GM18508 (cell line): ENCODE data around the gene PDK3.

Experiments used
- ATAC-seq: cut with Tn5 transposase; IDR thresholded peaks from one replicate; pipeline ENCODE4 v1.9.1; 2021; ENCODE audit warnings: moderate number of reproducible peaks; ENCODE audit not compliant: insufficient read depth, unreplicated experiment

PDK3 gene

DNA sequence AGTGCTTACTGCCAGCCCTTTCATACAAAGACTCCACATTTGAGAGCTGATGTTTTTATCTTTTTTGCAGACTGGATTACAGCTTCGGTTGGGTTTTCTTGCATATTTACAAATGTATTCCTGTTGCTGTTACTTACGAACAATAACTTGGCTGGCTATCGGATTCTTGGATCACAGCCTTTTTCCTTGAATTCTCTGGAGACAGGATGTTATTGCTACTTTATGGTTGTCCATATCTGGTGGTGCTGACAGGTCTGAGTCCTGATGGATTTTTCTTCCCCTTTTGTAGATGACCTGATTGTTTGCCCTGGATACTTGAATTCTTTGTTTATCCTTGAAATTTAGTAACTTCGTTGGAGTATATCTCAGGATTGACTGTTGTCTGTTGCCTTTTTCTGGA, 77.7 kb downstream of the PDK3 start:
- ATAC-seq, result no peak

DNA sequence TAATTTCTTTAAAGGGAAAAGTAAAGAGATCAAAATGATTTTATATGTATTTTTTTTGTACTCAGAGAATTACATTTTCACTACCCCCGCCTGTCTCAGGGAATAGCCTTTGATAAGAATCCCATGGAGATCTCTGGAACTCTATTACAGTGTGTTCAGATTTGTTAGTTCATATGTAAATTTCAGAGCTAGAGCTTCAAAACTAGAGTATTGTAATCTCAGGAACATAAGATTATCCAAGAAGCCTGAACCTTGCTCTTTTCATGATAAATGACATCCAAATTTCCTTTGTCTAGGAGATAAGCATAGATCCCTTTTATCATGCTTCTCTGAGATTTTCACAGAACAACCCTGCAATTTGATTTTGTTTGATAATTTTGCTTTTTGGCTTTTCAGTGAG, 82.9 kb downstream of the PDK3 start:
- no peak for ATAC-seq

DNA sequence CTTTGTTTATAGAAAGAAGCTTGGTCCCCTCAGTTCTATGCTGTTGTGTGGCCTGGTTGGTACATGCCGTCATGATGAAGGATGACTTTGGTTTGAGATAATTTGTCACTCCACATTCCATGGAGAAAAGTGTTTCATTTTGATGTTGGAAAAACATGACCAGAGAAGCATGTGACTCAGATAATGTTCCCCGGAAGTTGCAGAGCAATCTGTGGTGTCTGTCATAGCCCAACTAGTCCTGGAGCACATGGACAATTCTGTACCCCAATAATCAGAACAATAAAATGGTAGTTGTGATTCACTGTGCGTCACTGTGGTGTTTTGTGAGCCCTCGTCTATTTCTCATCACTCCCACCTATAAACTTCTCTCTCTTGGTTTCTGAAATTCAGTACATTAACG, 85.1 kb downstream of the PDK3 start:
- ATAC-seq, result no peak

DNA sequence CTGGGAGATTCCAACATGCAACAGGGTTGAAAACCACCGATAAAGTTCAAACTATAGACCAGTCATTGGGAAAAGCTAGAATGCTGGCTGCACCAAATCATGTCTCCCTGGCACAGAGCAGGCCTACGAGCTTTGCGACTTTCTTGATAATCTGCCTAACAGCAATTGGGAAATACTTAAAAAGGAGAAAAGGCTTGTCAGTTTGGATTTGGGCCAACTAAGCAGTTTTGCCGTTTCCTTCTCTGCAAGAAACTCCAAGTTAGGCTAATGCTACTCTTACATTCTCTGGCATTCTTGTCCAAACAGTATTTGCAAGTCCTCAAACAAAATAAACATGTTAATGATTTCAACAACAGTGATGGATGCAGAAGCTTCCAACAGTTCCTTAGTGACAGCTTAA, 87.9 kb downstream of the PDK3 start:
- ATAC-seq, result no peak

DNA sequence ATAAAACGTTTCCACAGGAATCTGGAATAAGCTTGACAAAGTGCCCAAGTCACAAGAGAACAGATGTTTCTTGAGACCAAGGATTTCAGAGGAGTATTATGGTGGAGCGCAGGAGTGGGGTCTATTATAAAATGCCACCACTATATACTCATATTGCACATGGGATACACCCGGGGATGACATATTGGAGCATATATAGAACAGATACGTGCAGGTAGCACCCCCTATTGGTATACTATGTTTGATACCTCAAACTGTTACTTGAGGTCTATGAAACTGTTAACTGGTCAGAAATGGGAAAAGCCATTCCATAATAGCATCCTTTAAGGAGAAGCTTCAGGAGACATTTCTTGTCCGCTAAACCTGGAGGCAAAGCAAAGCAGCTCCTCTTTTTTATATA, 96.0 kb downstream of the PDK3 start:
- no peak for ATAC-seq

DNA sequence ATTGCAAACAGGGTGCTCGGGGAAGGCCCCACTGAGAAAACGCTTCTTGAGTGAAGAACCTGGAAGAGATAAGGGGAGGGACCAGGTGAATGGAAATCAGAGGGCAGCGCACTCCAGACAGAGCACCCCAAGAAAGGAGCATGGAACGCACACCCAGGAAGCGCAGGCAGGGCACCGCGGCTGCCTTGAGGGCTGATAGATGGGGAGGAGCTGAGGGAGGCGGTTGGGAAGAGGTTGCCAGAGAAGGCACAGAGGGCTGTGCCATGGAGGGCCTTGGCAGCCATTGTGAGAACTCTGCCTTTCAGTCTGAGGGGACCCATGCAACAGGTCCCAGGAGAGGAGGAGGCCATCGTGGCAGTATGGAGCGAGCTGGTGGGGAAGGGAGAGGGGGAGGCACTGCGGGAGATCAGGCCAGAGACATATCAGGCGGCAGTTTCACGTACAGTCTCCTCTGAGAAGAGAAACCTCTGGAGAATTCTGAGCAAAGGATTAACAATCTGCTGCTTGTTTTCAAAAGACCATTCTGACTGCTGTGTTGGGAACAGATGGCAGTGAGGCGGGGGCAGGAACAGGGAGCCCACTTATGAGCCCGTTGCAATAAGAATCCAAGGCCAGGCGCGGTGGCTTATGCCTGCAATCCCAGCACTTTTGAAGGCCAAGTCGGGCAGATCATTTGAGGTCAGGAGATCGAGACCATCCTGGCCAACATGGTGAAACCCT, 98.4 kb downstream of the PDK3 start:
- no peak for ATAC-seq

DNA sequence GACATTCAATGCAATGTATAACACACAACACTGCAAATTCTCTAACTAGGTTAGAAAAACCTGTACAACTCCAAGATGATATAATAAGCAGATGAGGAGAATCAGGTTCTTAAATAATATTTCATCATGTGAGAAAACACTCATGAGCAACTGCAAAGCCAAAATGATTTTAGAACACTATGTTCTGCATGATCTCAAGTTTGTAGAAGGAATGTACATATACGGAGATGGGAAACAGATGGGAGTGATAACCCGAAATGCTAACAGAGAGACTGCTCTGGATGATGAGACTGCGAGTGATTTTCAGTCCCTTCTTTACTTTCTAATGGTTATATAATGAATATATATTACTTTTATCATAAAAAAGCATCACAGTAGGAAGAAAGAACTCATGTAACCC, 101.2 kb downstream of the PDK3 start:
- ATAC-seq, result no peak

DNA sequence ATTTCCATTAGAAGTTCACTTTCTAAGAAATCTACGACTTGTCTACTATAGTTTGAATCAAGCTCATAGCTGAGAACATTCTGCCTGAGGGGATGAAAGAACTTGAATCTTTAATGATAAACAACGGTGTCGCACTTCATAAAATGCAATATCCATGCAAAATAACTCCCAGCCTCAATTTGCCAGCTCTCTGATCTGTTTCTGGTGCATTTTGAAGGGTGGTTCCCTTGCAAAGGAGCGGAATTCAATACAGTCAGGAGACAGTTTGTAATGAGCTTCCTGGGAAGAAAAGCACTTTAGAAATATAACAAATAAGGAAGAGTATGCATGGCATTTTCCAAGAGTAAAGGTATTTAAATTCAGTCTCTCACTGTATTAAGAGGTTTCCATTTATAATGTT, 102.1 kb downstream of the PDK3 start:
- ATAC-seq, result no peak

DNA sequence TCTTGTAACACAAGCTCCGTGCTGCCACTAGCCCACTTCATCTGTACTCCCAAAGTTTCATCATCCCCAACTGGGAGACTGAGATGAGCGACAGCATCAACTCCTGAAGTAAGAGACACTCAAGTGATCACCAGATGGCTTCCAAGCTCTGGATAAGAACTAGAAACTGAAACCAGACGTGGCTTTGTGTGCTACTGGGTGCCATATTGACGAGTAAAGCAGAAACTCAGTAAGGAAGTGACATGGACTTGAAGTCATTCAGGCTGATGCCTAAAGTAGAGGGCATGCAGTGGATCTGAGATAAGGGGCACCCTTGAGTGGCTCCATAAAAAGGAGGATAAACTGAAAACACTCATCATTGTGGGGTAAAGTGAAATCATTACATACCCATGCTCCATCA, 109.7 kb downstream of the PDK3 start:
- no peak for ATAC-seq

DNA sequence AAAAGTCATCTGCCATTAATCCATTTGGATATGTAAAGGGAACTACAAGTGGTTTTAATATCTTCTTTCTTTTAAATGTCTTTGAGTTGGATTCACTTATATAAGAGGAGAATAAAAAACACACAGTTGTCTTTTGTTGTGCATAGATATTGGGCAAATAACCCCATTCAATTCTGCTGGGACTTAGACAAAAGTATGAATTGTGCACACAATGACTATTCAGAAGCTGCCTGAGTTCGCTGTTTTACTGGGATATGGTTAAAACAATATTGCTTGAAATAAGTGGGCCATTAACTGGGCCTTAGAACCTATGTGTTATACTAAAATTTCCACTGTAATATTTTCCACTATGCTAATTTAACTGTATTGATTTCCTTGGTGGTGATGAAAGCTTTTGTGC, 110.4 kb downstream of the PDK3 start:
- ATAC-seq, result no peak

DNA sequence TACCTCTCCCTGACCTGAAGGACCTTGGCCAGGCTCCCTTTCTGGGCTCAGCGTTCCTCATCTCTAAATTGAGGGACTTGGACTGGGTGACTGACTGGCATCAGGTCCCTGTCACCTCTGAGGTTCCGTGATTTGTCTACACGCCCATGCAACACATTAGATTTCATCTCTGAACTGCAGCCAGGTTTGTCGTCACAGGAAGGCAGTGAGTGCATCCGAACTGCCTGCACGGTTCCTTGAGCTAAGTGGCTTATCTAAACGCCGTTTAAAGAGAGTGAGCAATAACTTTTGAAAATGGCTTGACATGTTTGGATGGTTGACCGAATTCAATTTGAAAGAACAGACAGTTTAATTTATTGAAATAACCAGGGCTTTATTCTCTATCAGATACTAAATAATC, 112.0 kb downstream of the PDK3 start:
- ATAC-seq, result no peak
